Measurements from ENCODE around the gene E2F4.

- TF ChIP-seq CTCF (IDR thresholded peaks at IDR 0.05), result no peak
- TF ChIP-seq EZH2 (IDR thresholded peaks at IDR 0.05), result no peak
Measured at GRCh38 chr16:67211674-67212073, 19.7 kb downstream of the E2F4 start.

Measured in neural progenitor cell (in vitro differentiated cells).